Neural progenitor cell (in vitro differentiated cells): ENCODE data around the gene LRRN3.

Source experiments
- CTCF ChIP-seq: fragments of 200-600 bp; sonication (generic); IDR thresholded peaks from 2 replicates; pipeline ENCODE4 v1.5.1; 2017; ENCODE audit warnings: antibody characterized with exemption, mild to moderate bottlenecking
- EZH2 ChIP-seq: fragments of 200-600 bp; sonication (generic); IDR thresholded peaks from 2 replicates; pipeline ENCODE4 v1.6.1; 2017; ENCODE audit warnings: antibody characterized with exemption, mild to moderate bottlenecking, moderate library complexity
- EZH2phosphoT487 ChIP-seq: fragments of 200-600 bp; sonication (generic); IDR thresholded peaks from 2 replicates; pipeline ENCODE4 v1.6.1; 2017; ENCODE audit warnings: antibody characterized with exemption

- TF ChIP-seq CTCF, result no peak
- no peak for TF ChIP-seq EZH2phosphoT487
- no peak for TF ChIP-seq EZH2
Observed at GRCh38 chr7:111053035-111053434, 37.9 kb upstream of the LRRN3 start.
